GM12873 (cell line): ENCODE results near the gene FOXP1.

Source experiments
- TF ChIP-seq, protein P1 (sequence below): IDR thresholded peaks from 2 replicates; pipeline ENCODE4 v1.5.1; 2012; ENCODE audit warnings: low read depth, mild to moderate bottlenecking, moderate library complexity, low read length, control low read depth; ENCODE audit not compliant: insufficient read depth; ENCODE audit errors: missing control alignments

FOXP1 gene

DNA sequence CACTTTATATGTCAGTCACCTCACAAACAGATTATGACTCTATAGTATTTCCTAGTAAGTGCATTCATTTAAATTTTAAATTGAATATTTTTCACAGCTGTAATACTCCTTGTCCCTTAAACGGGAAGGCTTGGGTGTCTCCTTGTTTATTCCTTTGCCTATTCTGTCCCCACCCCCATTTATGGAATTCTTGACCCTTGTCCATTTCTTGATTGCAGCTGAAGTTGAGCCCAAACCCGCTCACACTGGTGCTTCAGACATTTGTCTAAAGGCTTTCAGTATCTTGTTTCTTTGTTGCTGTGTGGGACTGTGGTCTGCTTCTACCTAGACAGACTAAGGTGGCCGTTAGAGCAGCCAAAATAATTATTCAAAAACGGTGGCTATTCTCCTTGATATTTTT lies 449.7 kb downstream of the FOXP1 start:
- TF ChIP-seq, protein P1, sequence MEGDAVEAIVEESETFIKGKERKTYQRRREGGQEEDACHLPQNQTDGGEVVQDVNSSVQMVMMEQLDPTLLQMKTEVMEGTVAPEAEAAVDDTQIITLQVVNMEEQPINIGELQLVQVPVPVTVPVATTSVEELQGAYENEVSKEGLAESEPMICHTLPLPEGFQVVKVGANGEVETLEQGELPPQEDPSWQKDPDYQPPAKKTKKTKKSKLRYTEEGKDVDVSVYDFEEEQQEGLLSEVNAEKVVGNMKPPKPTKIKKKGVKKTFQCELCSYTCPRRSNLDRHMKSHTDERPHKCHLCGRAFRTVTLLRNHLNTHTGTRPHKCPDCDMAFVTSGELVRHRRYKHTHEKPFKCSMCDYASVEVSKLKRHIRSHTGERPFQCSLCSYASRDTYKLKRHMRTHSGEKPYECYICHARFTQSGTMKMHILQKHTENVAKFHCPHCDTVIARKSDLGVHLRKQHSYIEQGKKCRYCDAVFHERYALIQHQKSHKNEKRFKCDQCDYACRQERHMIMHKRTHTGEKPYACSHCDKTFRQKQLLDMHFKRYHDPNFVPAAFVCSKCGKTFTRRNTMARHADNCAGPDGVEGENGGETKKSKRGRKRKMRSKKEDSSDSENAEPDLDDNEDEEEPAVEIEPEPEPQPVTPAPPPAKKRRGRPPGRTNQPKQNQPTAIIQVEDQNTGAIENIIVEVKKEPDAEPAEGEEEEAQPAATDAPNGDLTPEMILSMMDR, result no peak

DNA sequence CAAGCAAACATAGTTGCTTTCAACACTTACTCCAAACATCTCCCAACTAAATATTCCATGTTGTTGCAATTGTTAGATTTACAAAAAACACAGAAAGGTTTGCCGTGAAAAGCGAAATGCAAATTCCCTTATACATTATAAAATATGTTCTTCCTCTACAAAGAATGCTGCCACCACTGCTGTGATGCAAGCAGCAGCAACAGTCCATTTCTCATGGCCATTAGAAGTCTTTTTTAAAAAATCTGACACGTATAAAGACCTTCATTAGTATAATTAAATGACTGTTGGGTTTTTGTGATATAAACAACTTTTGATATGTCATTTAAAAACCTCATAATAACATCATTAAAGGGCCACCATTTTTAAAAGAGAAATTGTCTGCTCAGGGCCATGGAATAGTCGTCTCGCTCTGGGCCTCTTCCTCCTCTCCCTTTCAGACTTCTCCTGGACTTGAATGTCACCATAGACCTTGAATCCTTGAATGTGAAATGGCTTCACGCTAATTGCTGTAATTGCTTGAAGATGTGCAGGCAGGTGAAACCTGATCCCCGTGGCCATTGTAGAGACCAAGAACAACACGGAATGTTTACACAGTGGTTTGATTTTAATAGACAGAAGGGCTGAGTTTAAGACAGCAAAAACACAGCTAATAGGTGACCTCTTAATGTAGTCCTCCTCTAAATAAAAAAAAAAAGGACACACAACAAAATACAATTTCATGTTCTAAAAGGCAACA lies 450.4 kb downstream of the FOXP1 start:
- TF ChIP-seq, protein P1, result no peak

DNA sequence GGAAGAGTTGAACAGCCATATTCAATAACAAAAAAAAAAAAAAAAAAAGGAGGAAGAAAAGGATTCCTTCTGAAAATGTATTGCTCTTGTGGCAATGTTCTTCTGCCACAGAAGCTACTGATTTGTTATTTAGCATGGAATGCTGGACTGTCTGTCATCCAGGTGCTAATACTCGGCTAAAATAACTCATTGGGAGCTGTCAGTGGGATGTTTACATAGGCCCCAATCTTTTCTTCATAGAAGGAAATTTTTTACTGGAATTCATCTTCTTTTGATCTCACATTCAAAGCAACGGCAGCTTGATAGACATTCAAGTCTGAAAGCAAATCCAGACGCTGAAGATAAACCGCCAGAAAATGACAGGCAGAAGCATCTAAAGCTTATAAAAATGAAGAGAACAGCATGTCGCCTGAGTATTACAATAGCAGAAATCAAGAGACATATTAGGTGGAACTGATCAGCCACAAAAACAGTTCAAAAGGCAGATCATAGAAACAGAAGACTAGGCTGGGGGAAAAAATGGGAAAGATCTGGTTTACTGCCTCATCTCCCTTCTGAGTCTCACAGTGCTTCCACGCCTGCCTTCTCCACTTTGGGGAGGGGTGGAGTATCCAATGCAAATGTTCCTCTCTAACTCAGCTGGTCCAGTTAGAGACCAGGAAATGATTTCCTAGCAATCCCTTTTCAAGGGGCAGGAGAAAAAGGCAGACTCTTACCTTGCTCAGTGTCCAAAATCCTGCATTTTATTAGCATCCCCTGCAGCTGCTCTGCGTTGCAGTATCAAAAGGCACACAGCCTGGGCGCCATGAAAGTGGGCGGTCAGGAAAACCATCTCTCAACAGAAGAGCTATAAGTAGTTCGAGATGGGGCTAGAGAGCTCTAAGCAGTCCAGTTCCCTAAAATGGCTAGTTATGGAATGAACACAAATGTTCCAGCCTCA lies 451.9 kb downstream of the FOXP1 start:
- TF ChIP-seq, protein P1, result no peak

DNA sequence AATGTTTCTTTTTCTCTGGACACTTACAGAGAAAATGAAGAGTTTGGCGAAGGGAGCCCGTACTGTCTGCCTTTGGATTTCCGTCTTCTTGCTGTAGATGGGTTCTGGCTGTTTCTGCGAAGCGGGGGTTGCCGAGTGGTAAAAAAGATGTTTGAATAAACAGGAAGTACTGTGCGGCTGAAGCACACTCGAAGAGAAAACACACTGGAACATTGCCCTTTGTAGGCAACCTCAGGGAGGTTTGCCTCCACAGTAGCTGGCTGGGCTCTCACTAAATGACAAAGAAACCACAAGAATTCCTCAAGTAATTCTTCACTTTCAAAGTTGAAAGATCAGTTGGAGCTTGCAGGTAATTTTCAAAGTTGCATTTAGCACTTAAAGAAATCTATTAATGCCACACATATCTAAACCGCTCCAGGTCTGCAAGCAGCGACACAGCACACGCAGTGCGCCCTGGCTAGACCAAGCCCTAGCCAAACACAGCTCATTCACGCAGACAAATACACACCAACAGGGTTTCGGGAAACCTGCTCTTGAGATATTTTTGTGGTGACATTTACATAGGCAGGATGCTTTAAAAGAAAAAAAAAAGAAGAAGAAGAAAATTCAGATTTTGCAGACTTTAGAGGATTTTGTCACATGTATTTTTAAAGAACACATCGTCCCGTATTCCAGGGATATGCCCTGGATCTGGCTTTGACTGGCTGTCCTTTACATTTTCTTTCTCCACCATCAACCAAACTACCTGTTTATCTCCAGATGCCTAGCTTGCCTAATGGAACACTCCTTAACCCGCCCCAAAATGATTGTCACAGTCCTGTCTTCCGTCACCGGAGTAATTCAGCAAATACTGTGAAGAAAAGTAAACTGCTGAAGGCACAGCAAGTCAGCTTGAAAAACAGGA lies 452.8 kb downstream of the FOXP1 start:
- TF ChIP-seq, protein P1, result no peak

DNA sequence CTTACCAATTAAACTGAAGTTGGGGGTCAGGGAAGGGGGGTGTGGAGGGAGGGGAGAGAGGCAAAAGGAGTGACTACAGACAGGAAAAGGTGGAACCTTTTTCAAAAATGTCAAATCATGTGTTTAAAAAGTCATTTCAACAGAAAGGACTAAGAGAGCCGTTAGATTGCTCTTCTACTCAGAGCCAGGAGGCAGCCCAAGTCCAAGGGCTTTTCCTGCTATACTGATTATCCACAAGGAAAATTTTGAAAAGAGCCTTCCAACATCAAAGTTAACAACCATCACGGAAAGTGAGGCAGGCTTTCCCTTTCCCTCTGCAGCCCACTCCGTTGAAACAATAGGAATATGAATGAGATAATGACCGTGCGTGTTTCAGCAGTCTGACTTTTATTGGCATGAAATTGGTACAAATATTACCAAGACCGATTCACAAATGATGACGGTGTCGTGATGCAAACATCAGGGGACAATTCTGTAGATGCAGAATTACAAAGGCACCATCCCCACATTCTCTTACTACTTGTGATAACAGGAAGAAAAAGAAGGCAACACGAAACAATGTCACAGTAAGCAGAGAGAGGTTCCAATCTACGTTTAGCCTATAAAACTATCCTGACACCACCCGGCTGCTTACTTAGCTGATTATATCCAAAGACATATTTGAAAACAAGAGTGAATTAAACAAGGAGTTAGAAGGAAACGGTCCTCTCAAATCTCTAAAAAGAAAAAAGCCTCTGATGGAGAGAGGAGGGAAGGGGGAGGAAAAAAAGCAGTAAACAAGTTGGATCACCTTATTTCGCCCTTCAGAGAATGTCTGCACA lies 453.7 kb downstream of the FOXP1 start:
- TF ChIP-seq, protein P1, result no peak

DNA sequence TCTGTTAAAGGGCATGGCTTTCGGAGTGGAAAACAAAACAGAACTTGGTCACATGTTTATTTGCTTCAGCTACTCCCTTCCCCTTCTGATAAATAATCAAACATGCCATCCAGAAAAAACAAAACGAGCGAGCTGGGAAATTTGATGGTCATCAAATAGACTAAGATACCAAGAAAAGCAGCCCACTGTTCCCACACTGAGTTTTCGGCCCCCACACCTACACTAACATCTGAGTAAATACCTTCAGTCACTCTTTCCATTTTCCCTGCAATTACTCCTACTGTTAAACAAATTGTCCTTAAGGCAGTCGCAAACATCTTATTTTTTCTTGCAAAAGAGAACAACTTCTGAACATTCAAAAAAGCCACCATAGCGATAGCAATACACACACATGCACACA lies 454.6 kb downstream of the FOXP1 start:
- TF ChIP-seq, protein P1, result no peak
